K562 treated with DMSO at 1 percent for 24 hours (cell line): ENCODE measurements around the gene NDRG4. TPM values are rescaled to one million over a fixed set of nuclear protein-coding genes. Genes with fewer than 3 reads are reported as not detected.

Experiments
- total RNA-seq: library from RNA; unstranded; fragments of 300-600 nt; gene quantifications from 2 replicates; pipeline ENCODE4 v1.2.3, GENCODE V29; 2022; ENCODE audit warnings: low read depth; ENCODE audit not compliant: insufficient read depth

Gene NDRG4, protein sequence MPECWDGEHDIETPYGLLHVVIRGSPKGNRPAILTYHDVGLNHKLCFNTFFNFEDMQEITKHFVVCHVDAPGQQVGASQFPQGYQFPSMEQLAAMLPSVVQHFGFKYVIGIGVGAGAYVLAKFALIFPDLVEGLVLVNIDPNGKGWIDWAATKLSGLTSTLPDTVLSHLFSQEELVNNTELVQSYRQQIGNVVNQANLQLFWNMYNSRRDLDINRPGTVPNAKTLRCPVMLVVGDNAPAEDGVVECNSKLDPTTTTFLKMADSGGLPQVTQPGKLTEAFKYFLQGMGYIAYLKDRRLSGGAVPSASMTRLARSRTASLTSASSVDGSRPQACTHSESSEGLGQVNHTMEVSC
- 0.22 and 1.4 TPM in 2 replicates for total RNA-seq

DNA sequence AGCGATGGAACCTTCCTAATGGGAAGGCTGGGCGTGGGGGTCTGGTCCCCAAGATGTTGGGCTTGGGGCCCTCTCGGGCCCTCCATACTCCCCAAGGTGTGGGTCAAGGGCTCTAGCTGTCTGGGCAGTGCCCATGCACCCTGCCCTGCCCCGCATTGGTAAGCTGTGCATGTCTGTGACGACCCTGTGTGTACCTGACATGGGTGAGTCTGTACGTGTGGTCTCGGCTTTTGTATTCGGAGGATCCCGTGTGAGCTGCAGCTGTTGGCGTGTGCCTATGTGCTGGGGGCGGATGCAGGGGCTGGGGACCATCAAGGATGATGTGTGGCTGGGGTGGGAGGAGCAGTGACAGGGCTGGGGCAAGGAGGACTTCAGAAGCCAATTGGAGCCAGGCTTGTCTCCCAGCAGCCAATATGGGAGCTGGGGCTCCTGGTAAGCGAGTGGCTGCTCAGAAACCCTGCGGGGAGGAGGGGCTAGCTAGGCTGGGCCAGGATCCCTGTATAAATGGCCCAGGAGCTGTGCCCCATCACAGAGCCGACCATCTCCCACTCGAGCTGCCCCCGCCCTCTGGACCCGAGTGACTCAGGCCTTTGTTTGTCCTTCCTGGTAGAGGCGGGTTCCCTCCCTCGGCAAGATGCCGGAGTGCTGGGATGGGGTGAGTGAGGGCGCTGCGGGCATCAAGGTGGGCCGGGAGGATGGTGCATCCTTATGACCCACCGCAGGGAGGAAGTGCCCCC is at the start of gene NDRG4:
Gene NDRG4 (plus strand): TSS at position 529 of the 737 bp plus-strand sequence. CDS start 106 bp downstream, at position 635.

DNA sequence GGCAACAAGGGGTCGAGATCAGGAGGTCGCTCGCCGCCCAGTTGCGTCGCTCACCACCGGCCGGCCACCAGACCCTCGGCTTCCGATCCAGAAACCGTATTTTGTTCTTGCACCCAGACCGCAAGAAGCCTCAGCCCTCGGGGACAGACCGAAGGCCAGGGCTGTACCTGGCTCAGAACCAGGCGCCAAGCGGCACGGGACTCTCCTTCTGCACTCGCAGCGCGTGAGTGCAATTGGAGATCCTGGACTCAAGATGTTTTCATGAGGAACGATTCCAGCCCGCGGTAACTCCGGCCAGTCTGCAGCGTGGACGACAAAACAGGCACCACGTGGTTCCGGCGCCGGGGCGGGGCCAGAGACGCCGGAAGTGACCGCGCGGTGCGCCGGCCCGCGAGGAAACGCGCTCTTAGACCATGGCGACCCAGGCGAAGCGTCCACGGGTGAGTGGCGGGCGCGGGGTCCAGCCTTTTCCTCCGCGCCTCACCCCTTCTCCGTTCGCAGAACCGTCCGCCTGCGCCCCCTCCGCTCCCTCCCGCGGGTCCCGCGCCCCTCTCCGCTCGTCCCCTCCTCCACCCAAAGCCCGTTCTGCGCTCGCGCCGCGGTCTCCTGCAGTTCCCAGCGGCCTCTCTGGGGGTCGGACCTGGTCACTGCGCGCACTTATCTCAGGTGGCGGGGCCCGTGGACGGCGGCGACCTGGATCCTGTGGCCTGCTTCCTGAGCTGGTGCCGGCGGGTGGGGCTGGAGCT is 15.4 kb downstream of the NDRG4 start, which contains the start of gene SETD6:
Gene SETD6 (plus strand): TSS at position 393 of the 746 bp plus-strand sequence. CDS start 21 bp downstream, at position 414.

Other genes starting within 250 kb of the NDRG4 start
- not detected in 2 replicates for gene PRSS54, start 205.1 kb upstream of the NDRG4 start, total RNA-seq
- gene GINS3, start 107.7 kb upstream of the NDRG4 start, total RNA-seq, result 11.2 and 13.2 TPM in 2 replicates
- 15.7 and 19.8 TPM in 2 replicates for gene SETD6, start 15.4 kb downstream of the NDRG4 start, total RNA-seq
- 119 and 141 TPM in 2 replicates for gene CNOT1, start 129.7 kb downstream of the NDRG4 start, total RNA-seq
- gene SLC38A7, start 184.6 kb downstream of the NDRG4 start, total RNA-seq, result 7.5 and 8.8 TPM in 2 replicates
- 92.5 and 96.4 TPM in 2 replicates for gene GOT2, start 234.2 kb downstream of the NDRG4 start, total RNA-seq